Thoracic aorta (tissue), 2 donors: ENCODE results near the gene TULP4. TPM values are rescaled to one million over a fixed set of nuclear protein-coding genes. Genes with fewer than 3 reads are reported as not detected.
"Not testable (repeated sequence)": the region's sequence is repeated elsewhere in the genome, so short reads cannot be mapped to it uniquely, and the experiment has no call there.

Experiments
- ATAC-seq: fragments of 150-250 bp; one replicate; pipeline ENCODE4 v1.8.0; 2017; ENCODE audit warnings: low read depth; ENCODE audit not compliant: insufficient number of reproducible peaks, low FRiP score
- DNase-seq: peaks from one replicate; pipeline ENCODE4 v3.0.0-alpha.2; 2020; ENCODE audit warnings: low spot score
- H3K27ac ChIP-seq, 2 donors: fragments of 200-600 bp; sonication (generic); 1 replicate in 1 of 2; 2 replicates in 1 of 2; pipeline ENCODE4 v1.5.1; 2016; ENCODE audit warnings: mild to moderate bottlenecking in 2 of 2, moderate library complexity in 2 of 2
- H3K27me3 ChIP-seq: fragments of 200-600 bp; sonication (generic); replicated peaks from 2 replicates; pipeline ENCODE4 v1.6.0; 2016; ENCODE audit warnings: mild to moderate bottlenecking; ENCODE audit not compliant: insufficient read depth
- H3K36me3 ChIP-seq: fragments of 200-600 bp; sonication (generic); one replicate; pipeline ENCODE4 v1.5.1; 2016
- H3K4me1 ChIP-seq, 2 donors: fragments of 200-600 bp; sonication (generic); 1 replicate in 1 of 2; 2 replicates in 1 of 2; pipeline versions ENCODE4 v1.5.1 to v1.6.0; 2016; ENCODE audit warnings: low read depth in 2 of 2, mild to moderate bottlenecking in 1 of 2; ENCODE audit not compliant: control insufficient read depth in 1 of 2
- H3K4me3 ChIP-seq: fragments of 200-600 bp; sonication (generic); 2 replicates; pipeline ENCODE4 v1.5.1; 2016; ENCODE audit warnings: mild to moderate bottlenecking
- H3K9me3 ChIP-seq: fragments of 200-600 bp; sonication (generic); 2 replicates; pipeline ENCODE4 v1.5.1; 2016
- CTCF ChIP-seq: fragments of 200-600 bp; sonication (generic); IDR thresholded peaks from one replicate; pipeline ENCODE4 v1.5.1; 2019; ENCODE audit warnings: antibody characterized with exemption
- total RNA-seq, 2 donors: library from RNA; depleted of rRNA; stranded (reverse); fragments of >200 nt; gene quantifications; one replicate each; pipeline versions ENCODE4 v1.1.0 to v1.2.3, GENCODE V29; 2016

Gene TULP4
- total RNA-seq, 2 donors from 2014 or later: 75.5 to 189 TPM

- no peak for ATAC-seq
- TF ChIP-seq CTCF: no peak
Observed at GRCh38 chr6:158398252-158399024, 86.2 kb downstream of the TULP4 start.

GRCh38 chr6:158399040-158399700 lies 86.9 kb downstream of the TULP4 start:
- Histone ChIP-seq H3K27ac (no peak overlapping the region), H3K36me3 (no peaks in the 10 kb centered on the region), H3K27me3 (no peaks in the 10 kb centered on the region), H3K9me3 (no peaks in the 10 kb centered on the region), H3K4me3 (no peak overlapping the region), H3K4me1 (peaks cover 11 to 14% of the 10 kb centered on the region in 2 donors)
- ATAC-seq: no peak
- DNase-seq: no peak
- no peak for TF ChIP-seq CTCF

More at GRCh38 chr6:158398252-158399024, 86.2 kb downstream of the TULP4 start:
- H3K4me1 ChIP-seq: peaks cover 11 to 14% of the 10 kb centered on the region in 2 donors
- H3K36me3 ChIP-seq: no peaks in the 10 kb centered on the region
- no peak overlapping the region for H3K4me3 ChIP-seq
- H3K9me3 ChIP-seq: no peaks in the 10 kb centered on the region
- DNase-seq: no peak
- H3K27me3 ChIP-seq: no peaks in the 10 kb centered on the region
- no peak overlapping the region for H3K27ac ChIP-seq

GRCh38 chr6:158402184-158402583 lies 89.9 kb downstream of the TULP4 start:
- no peak for TF ChIP-seq CTCF
- no peak for DNase-seq
- Histone ChIP-seq H3K36me3 (no peaks in the 10 kb centered on the region), H3K4me3 (no peak overlapping the region), H3K4me1 (peaks cover 11 to 18% of the 10 kb centered on the region in 2 donors), H3K27me3 (no peaks in the 10 kb centered on the region), H3K9me3 (no peaks in the 10 kb centered on the region), H3K27ac (no peak overlapping the region)
- no peak for ATAC-seq

- DNase-seq, H3K9me3 ChIP-seq, H3K4me3 ChIP-seq, H3K36me3 ChIP-seq, ATAC-seq, H3K27ac ChIP-seq, H3K27me3 ChIP-seq: not testable (repeated sequence)
- peaks cover 21 to 42% of the 10 kb centered on the region in 2 donors for H3K4me1 ChIP-seq
Observed at GRCh38 chr6:158405321-158405831, 93.1 kb downstream of the TULP4 start.

- ATAC-seq (no peak), DNase-seq (no peak)
- Histone ChIP-seq H3K36me3 (no peaks in the 10 kb centered on the region), H3K27me3 (no peaks in the 10 kb centered on the region), H3K4me3 (no peak overlapping the region), H3K9me3 (no peaks in the 10 kb centered on the region), H3K27ac (no peak overlapping the region), H3K4me1 (peaks cover 21 to 42% of the 10 kb centered on the region in 2 donors)
- no peak for TF ChIP-seq CTCF
Observed at GRCh38 chr6:158405933-158406332, 93.7 kb downstream of the TULP4 start.
